PC-3 (cell line): ENCODE measurements around the gene BAIAP2L2. TPM values are rescaled to one million over a fixed set of nuclear protein-coding genes. Genes with fewer than 3 reads are reported as not detected.

Experiments used
- ATAC-seq: fragments of 200-7000 bp; cut with Tn5 transposase; 2 replicates; pipeline ENCODE4 v1.9.1; 2020; ENCODE audit warnings: mild to moderate bottlenecking, moderate library complexity
- BruUV-seq: library from RNA; stranded (reverse); fragments of 400-500 nt; replicated peaks from 2 replicates; lab custom pipeline; 2021; lab: Mats Ljungman, UMichigan
- CTCF ChIA-PET: fragments of 300-600 bp; sonication (Branson Sonifier 250); formaldehyde crosslinking; loops from one replicate; lab custom pipeline; 2022; ENCODE audit warnings: antibody characterized with exemption; lab: Charles Lee
- POLR2A ChIA-PET: fragments of 300-600 bp; sonication (Branson Sonifier 250); formaldehyde crosslinking; loops from one replicate; lab custom pipeline; 2022; ENCODE audit warnings: antibody characterized with exemption; ENCODE audit not compliant: unreplicated experiment; lab: Charles Lee
- DNase-seq: peaks from one replicate; pipeline ENCODE4 v3.0.0-alpha.2; 2015
- H2AFZ ChIP-seq: fragments of 300-600 bp; sonication (generic); 2 replicates; pipeline ENCODE4 v1.6.0; 2016; ENCODE audit warnings: antibody characterized with exemption, low read length
- H3F3A ChIP-seq: fragments of 300-600 bp; sonication (generic); one replicate; pipeline ENCODE4 v1.6.0; 2017; ENCODE audit warnings: antibody characterized with exemption, low read length, control low read depth, mild to moderate bottlenecking; ENCODE audit not compliant: unreplicated experiment
- H3K27ac ChIP-seq: fragments of 300-600 bp; sonication (generic); 2 replicates; pipeline ENCODE4 v1.5.1; 2016; ENCODE audit warnings: mild to moderate bottlenecking, low read length
- H3K27me3 ChIP-seq: fragments of 300-600 bp; sonication (generic); 2 replicates; pipeline ENCODE4 v1.6.1; 2016; ENCODE audit warnings: low read length, mixed read lengths
- H3K36me3 ChIP-seq: fragments of 300-600 bp; sonication (generic); 2 replicates; pipeline ENCODE4 v1.6.1; 2016; ENCODE audit warnings: low read depth, mixed run types, low read length, mixed read lengths
- H3K4me1 ChIP-seq: fragments of 300-600 bp; sonication (generic); 2 replicates; pipeline ENCODE4 v1.5.1; 2016; ENCODE audit warnings: low read length; ENCODE audit not compliant: insufficient read depth
- H3K4me2 ChIP-seq: fragments of 300-600 bp; sonication (generic); 2 replicates; pipeline ENCODE4 v1.6.0; 2016; ENCODE audit warnings: low read length
- H3K4me3 ChIP-seq: fragments of 300-600 bp; sonication (generic); 2 replicates; pipeline ENCODE4 v1.5.1; 2016; ENCODE audit warnings: mild to moderate bottlenecking, low read length, mixed read lengths
- H3K79me2 ChIP-seq: fragments of 300-600 bp; sonication (generic); 2 replicates; pipeline ENCODE4 v1.6.1; 2017; ENCODE audit warnings: low read length, mixed read lengths
- H3K9ac ChIP-seq: fragments of 300-600 bp; sonication (generic); 2 replicates; pipeline ENCODE4 v1.6.0; 2016; ENCODE audit warnings: mild to moderate bottlenecking, low read length
- H3K9me2 ChIP-seq: fragments of 300-600 bp; sonication (generic); replicated peaks from 2 replicates; pipeline ENCODE4 v1.6.1; 2016; ENCODE audit warnings: mixed run types, low read length, mixed read lengths
- H3K9me3 ChIP-seq: fragments of 300-600 bp; sonication (generic); 2 replicates; pipeline ENCODE4 v1.6.1; 2016; ENCODE audit warnings: low read length, mixed read lengths
- H4K20me1 ChIP-seq: fragments of 300-600 bp; sonication (generic); 2 replicates; pipeline ENCODE4 v1.6.1; 2016; ENCODE audit warnings: low read length, mixed read lengths
- CTCF ChIP-seq: fragments of 300-600 bp; sonication (generic); conservative IDR thresholded peaks from 2 replicates; pipeline ENCODE4 v1.5.1; 2017; ENCODE audit warnings: antibody characterized with exemption, low read depth, mild to moderate bottlenecking, low read length
- EZH2 ChIP-seq: fragments of 300-600 bp; sonication (generic); IDR thresholded peaks from one replicate; pipeline ENCODE4 v1.6.1; 2017; ENCODE audit warnings: antibody characterized with exemption, mild to moderate bottlenecking, low read length; ENCODE audit not compliant: unreplicated experiment
- EZH2phosphoT487 ChIP-seq: fragments of 300-600 bp; sonication (generic); IDR thresholded peaks from 2 replicates; pipeline ENCODE4 v1.6.1; 2018; ENCODE audit warnings: mild to moderate bottlenecking, antibody characterized with exemption, low read length, borderline replicate concordance
- intact Hi-C: fragments of 100-400 bp; cut with micrococcal nuclease; formaldehyde crosslinking; loops from 2 replicates; pipeline ENCODE4 v1.9.0; 2023
- total RNA-seq: library from RNA; depleted of rRNA; stranded (reverse); fragments of >200 nt; gene quantifications from 2 replicates; pipeline ENCODE4 v1.2.3, GENCODE V29; 2014

Gene BAIAP2L2
- total RNA-seq, 1 experiment from 2014 or later, result 0.80 TPM

GRCh38 chr22:38075961-38076360 is 34.5 kb downstream of the BAIAP2L2 start:
- H3K79me2 ChIP-seq, result no peaks in the 10 kb centered on the region
- no peak overlapping the region for H2AFZ ChIP-seq
- TF ChIP-seq CTCF (no peak), EZH2 (no peak), EZH2phosphoT487 (no peak)
- H3K27ac ChIP-seq, result no peak overlapping the region
- H3K9me2 ChIP-seq, result no peaks in the 10 kb centered on the region
- H3K27me3 ChIP-seq, result no peaks in the 10 kb centered on the region
- no peaks in the 10 kb centered on the region for H3K36me3 ChIP-seq
- intact Hi-C loops, result no loop called here
- POLR2A ChIA-PET, result no interaction called here
- H3K4me3 ChIP-seq, result no peak overlapping the region
- no peaks in the 10 kb centered on the region for H3K9me3 ChIP-seq
- H3K9ac ChIP-seq, result no peak overlapping the region
- no peak for DNase-seq
- CTCF ChIA-PET, result no interaction called here
- no TSS peak for BruUV-seq
- no peaks in the 10 kb centered on the region for H3K4me1 ChIP-seq
- H3F3A ChIP-seq, result no peaks in the 10 kb centered on the region
- H4K20me1 ChIP-seq, result no peaks in the 10 kb centered on the region
- ATAC-seq, result no peak
- H3K4me2 ChIP-seq, result no peak overlapping the region

- ATAC-seq, result no peak
- H3K9me3 ChIP-seq, result no peaks in the 10 kb centered on the region
- no peaks in the 10 kb centered on the region for H3K36me3 ChIP-seq
- H3K79me2 ChIP-seq, result no peaks in the 10 kb centered on the region
- ChIA-PET CTCF (no interaction called here), POLR2A (no interaction called here)
- H3K27me3 ChIP-seq, result no peaks in the 10 kb centered on the region
- H2AFZ ChIP-seq, result no peak overlapping the region
- H3K9ac ChIP-seq, result no peak overlapping the region
- H3K4me3 ChIP-seq, result no peak overlapping the region
- intact Hi-C loops, result no loop called here
- no peak for DNase-seq
- H4K20me1 ChIP-seq, result no peaks in the 10 kb centered on the region
- no peaks in the 10 kb centered on the region for H3K9me2 ChIP-seq
- H3K27ac ChIP-seq, result no peak overlapping the region
- H3K4me2 ChIP-seq, result no peak overlapping the region
- TF ChIP-seq EZH2phosphoT487, result no peak
- TF ChIP-seq CTCF, result no peak
- TF ChIP-seq EZH2, result no peak
- H3F3A ChIP-seq, result no peaks in the 10 kb centered on the region
- no TSS peak for BruUV-seq
- no peaks in the 10 kb centered on the region for H3K4me1 ChIP-seq
Measured at GRCh38 chr22:38075105-38075825, 35.2 kb downstream of the BAIAP2L2 start.
